Measurements from ENCODE around the gene CAV1. TPM values are rescaled to one million over a fixed set of nuclear protein-coding genes. Genes with fewer than 3 reads are reported as not detected.

CAV1 gene
- total and polyA plus RNA-seq, 2 of the 13 experiments (the other 11 are each of a cell fraction or from before 2014, with no cell fraction given), result 0.40 TPM; not detected in 1

- TF ChIP-seq, protein P1, sequence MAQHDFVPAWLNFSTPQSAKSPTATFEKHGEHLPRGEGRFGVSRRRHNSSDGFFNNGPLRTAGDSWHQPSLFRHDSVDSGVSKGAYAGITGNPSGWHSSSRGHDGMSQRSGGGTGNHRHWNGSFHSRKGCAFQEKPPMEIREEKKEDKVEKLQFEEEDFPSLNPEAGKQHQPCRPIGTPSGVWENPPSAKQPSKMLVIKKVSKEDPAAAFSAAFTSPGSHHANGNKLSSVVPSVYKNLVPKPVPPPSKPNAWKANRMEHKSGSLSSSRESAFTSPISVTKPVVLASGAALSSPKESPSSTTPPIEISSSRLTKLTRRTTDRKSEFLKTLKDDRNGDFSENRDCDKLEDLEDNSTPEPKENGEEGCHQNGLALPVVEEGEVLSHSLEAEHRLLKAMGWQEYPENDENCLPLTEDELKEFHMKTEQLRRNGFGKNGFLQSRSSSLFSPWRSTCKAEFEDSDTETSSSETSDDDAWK (CRISPR knock-in tag; IDR thresholded peaks at IDR 0.05), result no peak
- TF ChIP-seq ZBTB38 (CRISPR knock-in tag; IDR thresholded peaks at IDR 0.05) (no peak), HOXD1 (CRISPR knock-in tag; IDR thresholded peaks at IDR 0.05) (no peak)
These were observed 35.5 kb downstream of the CAV1 start (continued) for GRCh38 chr7:116560021-116560970.

GRCh38 chr7:116561697-116562483, 37.1 kb downstream of the CAV1 start:
- Histone ChIP-seq H4K20me1 (ENCODE audit: insufficient read depth, low read length) (no peaks in the 10 kb centered on the region), H3K27me3 (ENCODE audit: control insufficient read depth in 1 of 2, insufficient read depth in 2 of 2, low read length in 2 of 2) (no peaks in the 10 kb centered on the region), H3K4me2 (ENCODE audit: low read depth, low read length) (no peak overlapping the region), H3K4me3 (replicated peaks in 1 of 3; ENCODE audit: insufficient read depth in 1 of 3, low read depth in 2 of 3, low read length in 3 of 3) (no peak overlapping the region), H3K36me3 (replicated peaks in 1 of 2; ENCODE audit: control insufficient read depth in 1 of 2, insufficient read depth in 2 of 2, low read length in 2 of 2) (no peaks in the 10 kb centered on the region), H3K79me2 (ENCODE audit: insufficient read depth, low read length) (no peaks in the 10 kb centered on the region), H3K9me3 (ENCODE audit: low read length) (no peaks in the 10 kb centered on the region), H3K9ac (ENCODE audit: insufficient read depth, low read depth, low read length) (no peak overlapping the region), H3K27ac (ENCODE audit: extremely low read length, insufficient read depth, low read length) (no peak overlapping the region), H3K4me1 (ENCODE audit: insufficient read depth, low read length) (no peaks in the 10 kb centered on the region), H2AFZ (ENCODE audit: low read length) (no peak overlapping the region)
- ATAC-seq (no peak), FAIRE-seq (no peak), DNase-seq (ENCODE audit: low spot score) (no peak)
- ChIA-PET POLR2A (no interaction called here), CTCF (ENCODE audit: low intra/inter-chr PET ratio, low total read pairs) (no interaction called here)
- in situ Hi-C loops (cut with HindIII; ENCODE audit: extremely low pct_ligation_motif_present, low pct_unique_long_range_greater_than_20kb), result no loop called here
- BruUV-seq (replicated peaks), result no TSS peak
- TF ChIP-seq KAT7 (CRISPR knock-in tag; IDR thresholded peaks at IDR 0.05; ENCODE audit: borderline replicate concordance), result no peak
- TF ChIP-seq NR1H2 (CRISPR knock-in tag; IDR thresholded peaks at IDR 0.05; ENCODE audit: borderline replicate concordance, low read depth), result no peak
- TF ChIP-seq ZNF678 (CRISPR knock-in tag; IDR thresholded peaks at IDR 0.05), result no peak
- TF ChIP-seq, protein P2, sequence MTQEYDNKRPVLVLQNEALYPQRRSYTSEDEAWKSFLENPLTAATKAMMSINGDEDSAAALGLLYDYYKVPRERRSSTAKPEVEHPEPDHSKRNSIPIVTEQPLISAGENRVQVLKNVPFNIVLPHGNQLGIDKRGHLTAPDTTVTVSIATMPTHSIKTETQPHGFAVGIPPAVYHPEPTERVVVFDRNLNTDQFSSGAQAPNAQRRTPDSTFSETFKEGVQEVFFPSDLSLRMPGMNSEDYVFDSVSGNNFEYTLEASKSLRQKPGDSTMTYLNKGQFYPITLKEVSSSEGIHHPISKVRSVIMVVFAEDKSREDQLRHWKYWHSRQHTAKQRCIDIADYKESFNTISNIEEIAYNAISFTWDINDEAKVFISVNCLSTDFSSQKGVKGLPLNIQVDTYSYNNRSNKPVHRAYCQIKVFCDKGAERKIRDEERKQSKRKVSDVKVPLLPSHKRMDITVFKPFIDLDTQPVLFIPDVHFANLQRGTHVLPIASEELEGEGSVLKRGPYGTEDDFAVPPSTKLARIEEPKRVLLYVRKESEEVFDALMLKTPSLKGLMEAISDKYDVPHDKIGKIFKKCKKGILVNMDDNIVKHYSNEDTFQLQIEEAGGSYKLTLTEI (CRISPR knock-in tag; conservative IDR thresholded peaks at IDR 0.05), result no peak
- TF ChIP-seq MLLT10 (CRISPR knock-in tag; IDR thresholded peaks at IDR 0.05), result no peak
- no peak for TF ChIP-seq SRY (CRISPR knock-in tag; IDR thresholded peaks at IDR 0.05)
- TF ChIP-seq FOXO4 (CRISPR knock-in tag; conservative IDR thresholded peaks at IDR 0.05), result no peak
- TF ChIP-seq, protein P3, sequence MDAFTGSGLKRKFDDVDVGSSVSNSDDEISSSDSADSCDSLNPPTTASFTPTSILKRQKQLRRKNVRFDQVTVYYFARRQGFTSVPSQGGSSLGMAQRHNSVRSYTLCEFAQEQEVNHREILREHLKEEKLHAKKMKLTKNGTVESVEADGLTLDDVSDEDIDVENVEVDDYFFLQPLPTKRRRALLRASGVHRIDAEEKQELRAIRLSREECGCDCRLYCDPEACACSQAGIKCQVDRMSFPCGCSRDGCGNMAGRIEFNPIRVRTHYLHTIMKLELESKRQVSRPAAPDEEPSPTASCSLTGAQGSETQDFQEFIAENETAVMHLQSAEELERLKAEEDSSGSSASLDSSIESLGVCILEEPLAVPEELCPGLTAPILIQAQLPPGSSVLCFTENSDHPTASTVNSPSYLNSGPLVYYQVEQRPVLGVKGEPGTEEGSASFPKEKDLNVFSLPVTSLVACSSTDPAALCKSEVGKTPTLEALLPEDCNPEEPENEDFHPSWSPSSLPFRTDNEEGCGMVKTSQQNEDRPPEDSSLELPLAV (CRISPR knock-in tag; conservative IDR thresholded peaks at IDR 0.05; ENCODE audit: low read depth), result no peak
- WGBS (ENCODE audit: low lambda C conversion rate), result 0% methylated on average over 2 of the region's 2 CpGs
- intact Hi-C loops (cut with micrococcal nuclease; ENCODE audit: unreplicated experiment), result no loop called here

Measured in HepG2 (cell line).